Measurements from ENCODE around the gene KMT2D. TPM values are rescaled to one million over a fixed set of nuclear protein-coding genes. Genes with fewer than 3 reads are reported as not detected.
A peak's percentile ranks its signal among the peaks of the same experiment; 100 is the strongest.

Gene KMT2D
- total RNA-seq, 3 donors from 2014 or later (not counting 1 experiment from before 2014, with no cell fraction given): 164 to 186 (median 182) TPM

GRCh38 chr12:49021292-49021915 is 39.2 kb downstream of the KMT2D start:
- Histone ChIP-seq H3K36me3 (ENCODE audit: control insufficient read depth, insufficient read depth, low read length) (peaks cover 46% of the 10 kb centered on the region), H3K4me3 (ENCODE audit: low read length) (no peak overlapping the region), H3K27me3 (ENCODE audit: control insufficient read depth, insufficient read depth, low read length) (no peaks in the 10 kb centered on the region), H3K27ac (ENCODE audit: low read length) (no peak overlapping the region), H3K9me3 (ENCODE audit: control insufficient read depth, insufficient read depth, low read length) (no peaks in the 10 kb centered on the region), H3K4me1 (ENCODE audit: control insufficient read depth, insufficient read depth, low read length) (peaks cover 24% of the 10 kb centered on the region)
- ATAC-seq: no peak
- Mint-ChIP-seq H3K27me3 (ENCODE audit: low read depth in 2 of 2) (no peaks in the 10 kb centered on the region), H3K27ac (peak overlapping the region; percentile 79 to 98), H3K4me1 (peaks cover 17 to 35% of the 10 kb centered on the region in 2 donors), H3K36me3 (no peaks in the 10 kb centered on the region), H3K4me3 (no peak overlapping the region), H3K9me3 (no peaks in the 10 kb centered on the region)
- intact Hi-C loops (cut with micrococcal nuclease): no loop called here
- 95% methylated on average over 9 of the region's 11 CpGs for WGBS (ENCODE audit: insufficient coverage)
- no peak for TF ChIP-seq CTCF (IDR thresholded peaks at IDR 0.05)
- no peak for DNase-seq

DNA sequence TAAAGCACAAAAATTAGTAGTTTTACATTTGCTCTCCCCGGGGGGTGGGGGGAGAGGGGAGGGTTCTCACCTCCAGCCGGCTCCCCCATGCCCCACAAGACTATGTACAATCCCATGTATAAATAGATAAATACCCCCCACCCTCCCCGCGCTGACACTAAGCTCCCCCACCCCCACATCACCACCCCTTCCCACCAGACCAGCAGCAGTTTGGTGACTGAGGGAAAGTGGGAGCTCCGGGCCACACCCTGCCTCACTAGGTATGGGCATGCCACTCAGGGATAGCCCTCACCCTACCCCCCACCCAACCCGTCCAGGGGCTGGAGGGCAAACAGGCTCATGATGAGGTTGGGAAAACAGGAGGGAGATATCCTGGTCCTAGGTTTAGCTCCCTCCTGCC is 40.2 kb downstream of the KMT2D start:
- Mint-ChIP-seq H3K4me1 (peaks cover 23 to 43% of the 10 kb centered on the region in 2 donors), H3K27me3 (ENCODE audit: low read depth in 2 of 2) (no peaks in the 10 kb centered on the region), H3K9me3 (no peaks in the 10 kb centered on the region), H3K36me3 (no peaks in the 10 kb centered on the region), H3K27ac (peak overlapping the region; percentile 79 to 98), H3K4me3 (no peak overlapping the region)
- no peak for DNase-seq
- Histone ChIP-seq H3K4me1 (ENCODE audit: control insufficient read depth, insufficient read depth, low read length) (peaks cover 24% of the 10 kb centered on the region), H3K9me3 (ENCODE audit: control insufficient read depth, insufficient read depth, low read length) (no peaks in the 10 kb centered on the region), H3K36me3 (ENCODE audit: control insufficient read depth, insufficient read depth, low read length) (peaks cover 36% of the 10 kb centered on the region), H3K4me3 (ENCODE audit: low read length) (no peak overlapping the region), H3K27me3 (ENCODE audit: control insufficient read depth, insufficient read depth, low read length) (no peaks in the 10 kb centered on the region), H3K27ac (ENCODE audit: low read length) (peak overlapping the region; percentile 9)
- WGBS (ENCODE audit: insufficient coverage): 100% methylated on average over 1 of the region's 6 CpGs
- no peak for TF ChIP-seq CTCF (IDR thresholded peaks at IDR 0.05)
- no peak for ATAC-seq
- intact Hi-C loops (cut with micrococcal nuclease): no loop called here

GRCh38 chr12:49019443-49020324 is 40.9 kb downstream of the KMT2D start:
- WGBS (ENCODE audit: insufficient coverage): 63% methylated on average over 6 of the region's 10 CpGs
- Histone ChIP-seq H3K27me3 (ENCODE audit: control insufficient read depth, insufficient read depth, low read length) (no peaks in the 10 kb centered on the region), H3K27ac (ENCODE audit: low read length) (peak overlapping the region; percentile 92), H3K9me3 (ENCODE audit: control insufficient read depth, insufficient read depth, low read length) (no peaks in the 10 kb centered on the region), H3K4me3 (ENCODE audit: low read length) (no peak overlapping the region), H3K36me3 (ENCODE audit: control insufficient read depth, insufficient read depth, low read length) (peaks cover 28% of the 10 kb centered on the region), H3K4me1 (ENCODE audit: control insufficient read depth, insufficient read depth, low read length) (peaks cover 24% of the 10 kb centered on the region)
- ATAC-seq (no peak), DNase-seq (peak; percentile 43 to 75)
- H3K36me3 Mint-ChIP-seq: no peaks in the 10 kb centered on the region
- peak overlapping the region; percentile 97 to 98 for H3K27ac Mint-ChIP-seq
- intact Hi-C loops (cut with micrococcal nuclease): loop anchor here (2.0 kb wide), 3 partner anchors 23 to 111 kb away; partner anchors contain the start of genes TUBA1B and WNT1
- no peaks in the 10 kb centered on the region for H3K9me3 Mint-ChIP-seq
- H3K27me3 Mint-ChIP-seq (ENCODE audit: low read depth in 2 of 2): no peaks in the 10 kb centered on the region
- H3K4me1 Mint-ChIP-seq: peaks cover 23 to 50% of the 10 kb centered on the region in 2 donors
- TF ChIP-seq CTCF (IDR thresholded peaks at IDR 0.05): no peak
- H3K4me3 Mint-ChIP-seq: peak overlapping the region; percentile 92

Data from natural killer cell (primary cell).